SK-N-SH (cell line): ENCODE data around the gene EPHA5.

Experiments
- CTCF ChIP-seq: fragments of 200-600 bp; sonication (generic); IDR thresholded peaks from 2 replicates; pipeline ENCODE4 v1.6.1; 2017; ENCODE audit warnings: antibody characterized with exemption, mild to moderate bottlenecking, moderate library complexity
- EP300 ChIP-seq, 2 experiments: IDR thresholded peaks; 2 replicates each; pipeline versions ENCODE4 v1.4.0 to v1.6.1; 2012; ENCODE audit warnings: borderline replicate concordance in 1 of 2, low read depth in 1 of 2, low read length in 1 of 2
- POLR2AphosphoS5 ChIP-seq: IDR thresholded peaks from 2 replicates; pipeline ENCODE4 v1.6.1; 2012; ENCODE audit warnings: low read depth, low read length
- RCOR1 ChIP-seq: fragments of 150-350 bp; IDR thresholded peaks from 2 replicates; pipeline ENCODE4 v1.6.1; 2017; ENCODE audit warnings: antibody characterized with exemption, low read length
- YY1 ChIP-seq: IDR thresholded peaks from 2 replicates; pipeline ENCODE4 v1.4.0; 2012; ENCODE audit warnings: low read depth, mild to moderate bottlenecking

GRCh38 chr4:65651751-65652150, 18.5 kb downstream of the EPHA5 start:
- no peak for TF ChIP-seq CTCF
- no peak for TF ChIP-seq EP300 (IDR thresholded peaks at IDR 0.05; ENCODE audit: borderline replicate concordance in 1 of 2, low read depth in 1 of 2, low read length in 1 of 2)
- no peak for TF ChIP-seq POLR2AphosphoS5
- TF ChIP-seq RCOR1: no peak
- no peak for TF ChIP-seq YY1
